Osteoblast (primary cell): ENCODE data around the gene ANKRD2. TPM values are rescaled to one million over a fixed set of nuclear protein-coding genes. Genes with fewer than 3 reads are reported as not detected.

Source experiments
- DNase-seq: peaks from one replicate; pipeline ENCODE4 v3.0.0; 2011; ENCODE audit warnings: low spot score, mixed read lengths; ENCODE audit not compliant: insufficient read length; ENCODE audit errors: missing footprints
- H2AFZ ChIP-seq: 2 replicates; pipeline ENCODE4 v1.6.0; 2011; ENCODE audit warnings: mild to moderate bottlenecking, low read length
- H3K27ac ChIP-seq: 2 replicates; pipeline ENCODE4 v1.5.1; 2011; ENCODE audit warnings: mild to moderate bottlenecking, low read depth, low read length, moderate library complexity
- H3K27me3 ChIP-seq: 2 replicates; pipeline ENCODE4 v1.6.0; 2012; ENCODE audit warnings: mild to moderate bottlenecking, control low read depth, inconsistent platforms, low read length, moderate library complexity; ENCODE audit not compliant: insufficient read depth
- H3K36me3 ChIP-seq: 2 replicates; pipeline ENCODE4 v1.5.1; 2011; ENCODE audit warnings: mild to moderate bottlenecking, low read length, control low read depth, moderate library complexity; ENCODE audit not compliant: insufficient read depth
- H3K4me1 ChIP-seq: 2 replicates; pipeline ENCODE4 v1.5.1; 2011; ENCODE audit warnings: mild to moderate bottlenecking, low read length, control low read depth, moderate library complexity; ENCODE audit not compliant: insufficient read depth
- H3K4me2 ChIP-seq: 2 replicates; pipeline ENCODE4 v1.6.0; 2011; ENCODE audit warnings: mild to moderate bottlenecking, low read length; ENCODE audit not compliant: insufficient read depth
- H3K4me3 ChIP-seq: fragments of 200-600 bp; sonication (generic); 3 replicates; pipeline ENCODE4 v1.5.1; 2012; ENCODE audit warnings: mild to moderate bottlenecking, low read length, inconsistent platforms; ENCODE audit not compliant: insufficient read depth
- H3K79me2 ChIP-seq: 2 replicates; pipeline ENCODE4 v1.6.0; 2012; ENCODE audit warnings: mild to moderate bottlenecking, low read length, control low read depth, inconsistent platforms; ENCODE audit not compliant: insufficient read depth
- H3K9me3 ChIP-seq: 2 replicates; pipeline ENCODE4 v1.5.1; 2011; ENCODE audit warnings: low read depth, low read length, control low read depth
- H4K20me1 ChIP-seq: 2 replicates; pipeline ENCODE4 v1.6.0; 2012; ENCODE audit warnings: mild to moderate bottlenecking, low read length, control low read depth; ENCODE audit not compliant: insufficient read depth
- total RNA-seq: library from RNA; depleted of rRNA; stranded (reverse); fragments of >200 nt; gene quantifications from 2 replicates; pipeline ENCODE4 v1.2.3, GENCODE V29; 2012
- TF ChIP-seq, protein P1 (sequence below): IDR thresholded peaks from 2 replicates; pipeline ENCODE4 v1.5.1; 2011; ENCODE audit warnings: mild to moderate bottlenecking, low read depth, low read length, moderate library complexity; ENCODE audit errors: extremely low read depth

Gene ANKRD2
- total RNA-seq, 1 donor, result 0.72 TPM

DNA sequence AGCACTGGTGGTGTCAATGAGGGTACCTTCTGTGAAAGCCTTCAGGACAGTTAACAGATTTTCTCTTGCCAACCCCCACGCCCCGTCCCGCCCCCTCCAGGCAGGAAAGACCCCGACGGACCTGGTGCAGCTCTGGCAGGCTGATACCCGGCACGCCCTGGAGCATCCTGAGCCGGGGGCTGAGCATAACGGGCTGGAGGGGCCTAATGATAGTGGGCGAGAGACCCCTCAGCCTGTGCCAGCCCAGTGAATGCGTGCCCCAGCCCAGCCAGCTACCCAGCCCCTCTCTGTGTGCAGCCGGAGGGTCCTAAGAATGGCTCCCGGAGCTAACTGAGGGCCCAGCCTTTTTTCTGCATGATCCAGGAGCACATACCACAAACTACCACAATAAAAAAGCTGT is 10.9 kb downstream of the ANKRD2 start:
- H3K27ac ChIP-seq, result no peak overlapping the region
- TF ChIP-seq, protein P1, sequence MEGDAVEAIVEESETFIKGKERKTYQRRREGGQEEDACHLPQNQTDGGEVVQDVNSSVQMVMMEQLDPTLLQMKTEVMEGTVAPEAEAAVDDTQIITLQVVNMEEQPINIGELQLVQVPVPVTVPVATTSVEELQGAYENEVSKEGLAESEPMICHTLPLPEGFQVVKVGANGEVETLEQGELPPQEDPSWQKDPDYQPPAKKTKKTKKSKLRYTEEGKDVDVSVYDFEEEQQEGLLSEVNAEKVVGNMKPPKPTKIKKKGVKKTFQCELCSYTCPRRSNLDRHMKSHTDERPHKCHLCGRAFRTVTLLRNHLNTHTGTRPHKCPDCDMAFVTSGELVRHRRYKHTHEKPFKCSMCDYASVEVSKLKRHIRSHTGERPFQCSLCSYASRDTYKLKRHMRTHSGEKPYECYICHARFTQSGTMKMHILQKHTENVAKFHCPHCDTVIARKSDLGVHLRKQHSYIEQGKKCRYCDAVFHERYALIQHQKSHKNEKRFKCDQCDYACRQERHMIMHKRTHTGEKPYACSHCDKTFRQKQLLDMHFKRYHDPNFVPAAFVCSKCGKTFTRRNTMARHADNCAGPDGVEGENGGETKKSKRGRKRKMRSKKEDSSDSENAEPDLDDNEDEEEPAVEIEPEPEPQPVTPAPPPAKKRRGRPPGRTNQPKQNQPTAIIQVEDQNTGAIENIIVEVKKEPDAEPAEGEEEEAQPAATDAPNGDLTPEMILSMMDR, result no peak
- no peaks in the 10 kb centered on the region for H3K36me3 ChIP-seq
- H4K20me1 ChIP-seq, result no peaks in the 10 kb centered on the region
- H3K4me3 ChIP-seq, result no peak overlapping the region
- no peaks in the 10 kb centered on the region for H3K79me2 ChIP-seq
- peak overlapping the region; percentile 60 for H3K4me2 ChIP-seq
- peaks cover 10% of the 10 kb centered on the region for H3K4me1 ChIP-seq
- H2AFZ ChIP-seq, result peak overlapping the region; percentile 75
- no peak for DNase-seq
- no peaks in the 10 kb centered on the region for H3K27me3 ChIP-seq
- H3K9me3 ChIP-seq, result no peaks in the 10 kb centered on the region

DNA sequence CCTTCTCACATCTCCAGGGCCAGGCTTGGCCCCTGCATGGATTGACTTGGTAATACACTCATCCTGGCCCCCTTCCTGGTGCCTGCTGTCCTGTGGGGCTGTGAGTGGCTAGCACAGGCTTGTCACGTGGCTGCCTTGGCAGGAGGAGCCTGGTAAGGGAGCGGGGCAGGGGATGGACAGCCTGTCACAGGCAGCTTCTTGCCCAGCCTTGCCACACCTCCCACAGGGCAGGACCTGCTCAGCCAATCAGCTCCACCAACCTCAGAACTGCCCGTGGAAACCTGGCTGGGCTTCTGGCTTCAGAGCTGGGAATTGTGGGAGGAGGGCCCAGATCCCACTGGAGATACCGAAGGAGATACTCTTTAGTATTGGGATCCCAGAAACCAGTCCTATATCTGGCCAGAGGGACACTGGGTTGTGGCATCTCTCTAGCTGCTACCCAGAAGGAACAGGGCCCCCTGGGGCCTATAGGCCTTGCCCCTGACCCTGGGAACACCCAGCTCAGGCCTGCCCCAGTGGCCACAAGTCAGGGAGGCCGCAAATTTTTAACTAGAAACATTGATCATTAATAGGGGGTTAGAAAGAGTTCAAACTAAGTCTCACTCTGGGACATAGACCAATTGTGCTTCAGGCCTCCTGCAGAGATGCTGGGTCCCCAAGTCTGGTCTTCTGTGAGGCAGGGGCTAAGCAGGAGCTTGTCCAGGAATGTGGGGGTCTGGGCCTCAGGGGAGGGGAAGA is 11.7 kb downstream of the ANKRD2 start, which contains the start of gene HOGA1:
TSS of gene HOGA1 (plus strand) at position 330 of the 738 bp plus-strand sequence. CDS start at position 645, 315 bp downstream.
- H2AFZ ChIP-seq, result peak within 1 kb of the TSS; percentile 75
- no peaks in the 10 kb centered on the region for H3K79me2 ChIP-seq
- peaks cover 10% of the 10 kb centered on the region for H3K4me1 ChIP-seq
- H3K4me2 ChIP-seq, result peak within 1 kb of the TSS; percentile 60
- no peaks in the 10 kb centered on the region for H3K36me3 ChIP-seq
- H3K9me3 ChIP-seq, result no peaks in the 10 kb centered on the region
- H3K27ac ChIP-seq, result peak within 1 kb of the TSS; percentile 36
- no peaks in the 10 kb centered on the region for H4K20me1 ChIP-seq
- peak; percentile 98 for DNase-seq
- TF ChIP-seq, protein P1, result no peak
- no peaks in the 10 kb centered on the region for H3K27me3 ChIP-seq
- H3K4me3 ChIP-seq, result peak within 1 kb of the TSS; percentile 30

DNA sequence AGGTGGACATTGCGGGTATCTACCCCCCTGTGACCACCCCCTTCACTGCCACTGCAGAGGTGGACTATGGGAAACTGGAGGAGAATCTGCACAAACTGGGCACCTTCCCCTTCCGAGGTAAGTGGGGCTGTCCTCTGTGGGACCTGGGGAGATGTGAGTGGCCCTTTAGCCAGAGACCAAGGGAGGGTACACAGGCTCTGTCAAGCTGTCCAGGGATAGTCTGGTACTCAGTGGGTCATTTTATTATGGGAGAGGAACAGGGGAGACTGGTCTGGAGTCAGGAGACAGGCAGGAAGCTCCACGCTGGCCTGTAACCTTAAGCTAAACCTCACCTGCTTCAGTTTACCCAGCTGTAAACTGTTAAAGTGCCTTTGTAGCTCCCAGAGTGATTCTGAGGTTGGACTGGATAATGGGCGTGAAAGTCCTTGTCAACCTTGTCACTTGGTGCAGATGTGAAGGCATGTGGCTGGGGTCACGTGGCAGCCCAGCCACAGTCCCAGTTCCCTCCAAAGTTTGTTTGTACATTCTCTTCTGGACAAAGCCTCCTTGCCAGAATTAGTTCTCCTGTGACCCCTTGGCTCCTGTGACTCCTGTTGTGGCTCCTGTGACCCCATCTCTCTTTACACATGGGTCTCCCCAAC is 12.3 kb downstream of the ANKRD2 start:
- Histone ChIP-seq H3K4me3 (no peak overlapping the region), H3K4me1 (peaks cover 10% of the 10 kb centered on the region), H3K79me2 (no peaks in the 10 kb centered on the region), H3K4me2 (peak overlapping the region; percentile 60), H3K27ac (peak overlapping the region; percentile 36), H3K27me3 (no peaks in the 10 kb centered on the region), H3K36me3 (no peaks in the 10 kb centered on the region), H2AFZ (peak overlapping the region; percentile 75), H3K9me3 (no peaks in the 10 kb centered on the region), H4K20me1 (no peaks in the 10 kb centered on the region)
- TF ChIP-seq, protein P1, result no peak
- DNase-seq, result no peak

DNA sequence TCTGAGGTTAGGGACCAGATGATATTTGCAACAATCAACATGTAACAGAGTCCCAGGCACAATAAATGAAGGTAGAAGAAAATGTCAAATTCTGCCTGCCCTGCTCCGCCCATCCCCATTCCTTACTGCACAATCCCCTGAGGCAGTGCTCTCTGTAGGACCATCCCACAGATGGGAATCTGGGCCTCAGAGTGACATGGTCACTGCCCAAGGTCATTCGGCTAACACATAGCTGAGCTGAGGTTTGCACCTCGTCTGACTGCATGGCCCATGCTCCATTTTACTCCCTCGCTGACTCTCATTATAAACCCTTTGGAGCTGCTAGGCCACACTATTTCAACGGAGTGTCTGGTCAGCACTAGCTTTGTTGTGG is 12.8 kb downstream of the ANKRD2 start:
- H3K4me3 ChIP-seq, result no peak overlapping the region
- no peak overlapping the region for H2AFZ ChIP-seq
- no peaks in the 10 kb centered on the region for H3K79me2 ChIP-seq
- no peaks in the 10 kb centered on the region for H3K36me3 ChIP-seq
- H3K4me1 ChIP-seq, result peaks cover 10% of the 10 kb centered on the region
- H3K9me3 ChIP-seq, result no peaks in the 10 kb centered on the region
- TF ChIP-seq, protein P1, result no peak
- H3K27me3 ChIP-seq, result no peaks in the 10 kb centered on the region
- DNase-seq, result no peak
- H4K20me1 ChIP-seq, result no peaks in the 10 kb centered on the region
- no peak overlapping the region for H3K27ac ChIP-seq
- H3K4me2 ChIP-seq, result no peak overlapping the region
